ENCODE measurements around the gene RASGEF1C. TPM values are rescaled to one million over a fixed set of nuclear protein-coding genes. Genes with fewer than 3 reads are reported as not detected.

The RASGEF1C gene
- total and polyA plus RNA-seq, 4 donors: 0.09 to 0.10 TPM; not detected in 2

GRCh38 chr5:180187767-180188166 lies 21.2 kb downstream of the RASGEF1C start:
- WGBS: 75% methylated on average over 2 of the region's 2 CpGs

More at GRCh38 chr5:180187767-180188166, 21.2 kb downstream of the RASGEF1C start:
- Histone ChIP-seq H3K27me3 (ENCODE audit: control insufficient read depth in 4 of 4, insufficient read depth in 4 of 4, low read length in 3 of 4) (no peaks in the 10 kb centered on the region), H3K9ac (ENCODE audit: low read depth in 1 of 2, low read length in 2 of 2) (no peak overlapping the region), H3K36me3 (ENCODE audit: control insufficient read depth in 4 of 4, insufficient read depth in 3 of 4, low read depth in 1 of 4, low read length in 3 of 4) (no peaks in the 10 kb centered on the region), H3K4me3 (ENCODE audit: low read depth in 1 of 3, low read length in 3 of 3) (no peak overlapping the region), H3K4me1 (ENCODE audit: control insufficient read depth in 4 of 4, insufficient read depth in 4 of 4, low read length in 3 of 4) (no peaks in the 10 kb centered on the region), H3K9me3 (ENCODE audit: control insufficient read depth in 4 of 4, low read length in 3 of 4) (peaks cover 0 to 8% (median 3%) of the 10 kb centered on the region in 4 donors), H3K27ac (ENCODE audit: low read depth in 1 of 2, low read length in 2 of 2) (no peak overlapping the region)
- no peak for DNase-seq (ENCODE audit: low spot score)
- no peak for TF ChIP-seq HNF4G (IDR thresholded peaks at IDR 0.05)
- no peak for TF ChIP-seq MAX (IDR thresholded peaks at IDR 0.05)
- no peak for TF ChIP-seq NR2F2 (IDR thresholded peaks at IDR 0.05)
- no peak for TF ChIP-seq FOXA1 (IDR thresholded peaks at IDR 0.05)
- no peak for TF ChIP-seq ZBTB33 (IDR thresholded peaks at IDR 0.05)
- TF ChIP-seq FOXA2 (IDR thresholded peaks at IDR 0.05): no peak
- no peak for TF ChIP-seq TAF1 (conservative IDR thresholded peaks at IDR 0.05)
- no peak for TF ChIP-seq RXRA (IDR thresholded peaks at IDR 0.05)
- TF ChIP-seq RAD21 (IDR thresholded peaks at IDR 0.05): no peak
- no peak for TF ChIP-seq YY1 (IDR thresholded peaks at IDR 0.05)
- TF ChIP-seq SP1 (IDR thresholded peaks at IDR 0.05): no peak
- TF ChIP-seq GABPA (IDR thresholded peaks at IDR 0.05 in 1 of 2, conservative IDR thresholded peaks at IDR 0.05 in 1 of 2): no peak
- no peak for TF ChIP-seq JUND (IDR thresholded peaks at IDR 0.05)
- no peak for TF ChIP-seq HNF4A (conservative IDR thresholded peaks at IDR 0.05)
- no peak for TF ChIP-seq EGR1 (IDR thresholded peaks at IDR 0.05; ENCODE audit: low read depth in 2 of 2)
- no peak for TF ChIP-seq CTCF (IDR thresholded peaks at IDR 0.05; ENCODE audit: low read depth, low read length, missing input control)
- no peak for TF ChIP-seq ATF3 (IDR thresholded peaks at IDR 0.05)
- TF ChIP-seq REST (IDR thresholded peaks at IDR 0.05): no peak

Data from liver (tissue), 9 donors.